GM12801 (cell line): ENCODE data around the gene MAPK9.

Experiments
- CTCF ChIP-seq: IDR thresholded peaks from one replicate; pipeline ENCODE4 v1.5.1; 2011; ENCODE audit warnings: control low read depth; ENCODE audit not compliant: insufficient read length; ENCODE audit errors: extremely low read depth

MAPK9 gene

GRCh38 chr5:180210961-180211760, 80.7 kb downstream of the MAPK9 start:
- no peak for TF ChIP-seq CTCF

- TF ChIP-seq CTCF, result no peak
Observed at GRCh38 chr5:180209137-180209581, 82.7 kb downstream of the MAPK9 start, which contains the start of gene RASGEF1C. TSS of gene RASGEF1C (minus strand) at chr5:180209211. CDS start at chr5:180138052, 71,159 bp downstream.

GRCh38 chr5:180208435-180209081, 83.3 kb downstream of the MAPK9 start:
- no peak for TF ChIP-seq CTCF

GRCh38 chr5:180208038-180208434, 83.8 kb downstream of the MAPK9 start:
- no peak for TF ChIP-seq CTCF

- TF ChIP-seq CTCF, result no peak
Observed at GRCh38 chr5:180207593-180207992, 84.3 kb downstream of the MAPK9 start.

GRCh38 chr5:180206993-180207392, 84.9 kb downstream of the MAPK9 start:
- TF ChIP-seq CTCF, result no peak

- TF ChIP-seq CTCF, result no peak
Observed at GRCh38 chr5:180205916-180206315, 86.0 kb downstream of the MAPK9 start.
